Activated CD8-positive, alpha-beta memory T cell treated with anti-CD3 and anti-CD28 coated beads, Interleukin-2, amount 50 U/mL, for 24 hours (primary cell): ENCODE data around the gene SAA4.
"Not testable (repeated sequence)": the region's sequence is repeated elsewhere in the genome, so short reads cannot be mapped to it uniquely, and the experiment has no call there.

Source experiments
- DNase-seq: peaks from one replicate; pipeline ENCODE4 v3.0.0-alpha.2; 2020; ENCODE audit errors: extremely low read depth

The SAA4 gene

DNA sequence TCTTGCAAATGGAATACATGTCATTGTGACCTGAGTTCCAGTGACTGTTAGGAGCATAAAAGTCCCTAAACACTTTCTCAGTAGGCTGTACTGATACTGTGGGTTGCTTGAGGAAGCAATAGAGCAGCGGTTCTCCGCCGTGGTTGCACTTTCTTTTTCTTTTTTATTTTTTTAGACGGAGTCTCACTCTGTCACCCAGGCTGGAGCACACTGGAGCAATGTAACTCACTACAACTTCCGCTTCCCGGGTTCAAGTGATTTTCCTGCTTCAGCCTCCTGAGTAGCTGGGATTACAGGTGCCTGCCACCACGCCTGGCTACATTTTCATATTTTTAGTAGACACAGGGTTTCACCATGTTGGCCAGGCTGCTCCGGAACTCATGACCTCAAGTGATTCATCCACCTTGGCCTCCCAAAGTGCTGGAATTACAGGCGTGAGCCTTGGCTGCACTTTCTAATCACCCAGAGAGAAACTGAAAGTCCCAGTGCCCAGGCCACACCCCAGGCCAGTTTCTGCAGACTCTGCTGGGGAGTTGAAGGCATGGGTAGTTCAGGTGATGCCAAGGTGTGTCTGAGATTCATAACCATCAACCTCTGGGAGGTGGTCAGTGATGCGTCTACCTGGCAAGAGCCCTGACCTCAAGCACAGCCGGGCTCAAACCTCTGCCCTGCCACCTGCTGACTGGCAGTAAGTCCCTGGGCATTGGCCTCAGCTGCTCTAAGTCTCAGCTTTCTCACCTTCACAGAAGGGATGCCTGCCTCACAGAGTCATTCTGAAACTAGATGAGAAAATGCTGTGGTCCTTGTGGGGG is 10.0 kb upstream of the SAA4 start:
- not testable (repeated sequence) for DNase-seq

DNA sequence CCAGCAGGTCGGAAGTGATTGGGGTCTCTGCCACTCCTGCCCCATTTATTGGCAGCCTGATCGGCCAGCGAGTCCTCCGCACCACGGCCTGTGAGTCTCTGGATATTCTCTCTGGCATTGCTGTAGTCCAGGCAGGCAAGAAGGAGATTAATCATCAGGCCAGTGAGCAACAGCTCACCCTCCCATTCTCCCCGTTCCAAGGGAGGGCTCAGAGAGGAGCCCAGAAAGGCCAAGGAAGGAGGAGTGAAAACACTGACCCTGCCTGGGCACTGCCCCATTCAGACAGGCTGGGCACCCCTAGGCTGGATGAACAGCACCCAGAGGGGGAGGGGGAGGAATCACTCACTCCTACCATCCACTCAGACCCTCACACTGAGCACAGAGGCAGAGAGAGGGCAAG is 8.8 kb upstream of the SAA4 start:
- DNase-seq = no peak

DNA sequence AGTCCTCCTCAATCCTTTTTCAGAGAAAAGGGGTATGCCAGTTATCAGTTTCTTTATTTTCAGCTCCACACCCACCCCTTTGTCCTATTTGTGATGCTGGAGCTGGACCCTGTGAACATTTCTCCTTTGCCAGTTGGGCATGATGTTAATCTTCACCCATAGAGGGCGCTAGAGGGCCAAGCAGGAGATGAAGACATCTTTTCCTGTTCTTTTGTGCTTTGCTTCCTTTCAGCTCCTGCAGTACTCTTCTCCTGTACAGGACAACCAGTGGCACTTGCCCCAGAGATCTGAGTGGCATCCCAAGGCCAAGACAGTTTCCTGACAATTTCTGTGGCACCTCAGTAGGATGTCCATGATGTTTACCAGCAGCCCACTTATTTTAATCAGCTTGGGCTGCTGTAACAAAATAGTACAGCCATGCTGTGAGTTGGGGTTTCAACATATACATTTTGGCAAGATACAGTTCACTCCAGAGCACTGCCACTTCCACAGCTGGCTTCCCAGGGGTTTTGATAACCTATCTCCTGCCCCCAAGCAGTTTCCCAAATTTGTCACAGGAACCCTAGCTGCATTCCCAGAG is 7.3 kb upstream of the SAA4 start:
- no peak for DNase-seq

DNA sequence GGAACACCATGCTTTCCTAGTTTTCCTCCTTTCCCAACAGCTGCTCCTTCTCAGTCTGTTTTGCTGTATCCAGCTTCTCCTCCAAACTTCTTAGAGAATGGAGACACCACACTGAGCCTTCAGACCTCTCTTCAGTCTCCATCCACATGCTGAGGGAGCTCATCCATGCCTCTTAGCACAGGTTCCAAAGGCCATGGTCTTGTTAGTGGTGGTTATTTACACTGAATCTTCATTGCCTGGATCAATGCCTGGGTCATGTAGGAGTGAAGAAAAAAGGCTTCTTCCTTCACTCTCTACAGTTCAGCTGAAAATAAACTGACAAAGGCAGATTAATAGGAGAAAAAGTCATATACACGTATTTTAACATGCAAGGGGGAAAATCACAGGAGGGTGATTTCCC is 3.1 kb upstream of the SAA4 start:
- no peak for DNase-seq

DNA sequence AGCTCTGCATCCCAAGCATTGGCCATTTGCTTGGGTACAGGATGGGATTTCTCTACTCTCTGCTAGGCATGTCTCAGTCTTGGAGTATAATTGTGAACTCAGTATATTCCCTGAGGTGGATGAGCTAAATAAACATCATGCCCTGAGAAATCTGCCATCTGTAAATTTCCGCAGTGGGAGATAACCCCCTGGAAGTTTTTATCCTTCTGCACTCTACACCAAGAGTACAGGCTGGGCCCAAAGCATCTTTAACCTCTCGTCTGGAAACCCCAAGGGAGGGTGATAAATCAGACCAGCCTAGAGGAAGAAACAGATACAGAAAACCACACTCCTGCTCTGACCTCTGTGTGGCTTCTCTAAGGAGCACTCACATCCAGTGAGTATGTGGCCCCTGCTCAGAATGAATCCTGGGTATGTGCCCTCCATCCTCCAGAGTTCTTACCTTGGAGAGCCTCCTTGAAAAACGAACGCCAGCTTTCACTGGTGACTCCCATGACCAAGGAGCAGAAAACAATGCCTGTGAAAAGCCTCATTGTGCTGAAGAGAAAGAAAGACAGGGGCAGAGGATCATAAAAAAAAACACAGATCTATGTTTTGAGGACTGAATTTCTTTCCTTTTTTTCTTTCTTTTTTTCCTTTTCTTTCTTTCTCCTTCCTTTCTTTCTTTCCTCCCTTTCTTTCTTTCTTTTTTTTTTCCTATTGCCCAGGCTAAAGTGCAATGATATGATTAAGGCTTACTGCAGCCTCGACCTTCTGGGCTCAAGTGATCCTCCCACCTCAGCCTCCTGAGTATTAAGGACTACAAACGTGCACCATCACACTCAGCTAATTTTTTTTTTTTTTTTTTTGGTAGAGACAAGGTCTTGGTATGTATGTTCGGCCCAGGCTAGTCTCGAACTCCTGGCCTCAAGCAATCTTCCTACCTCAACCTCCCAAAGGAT is 938 bp downstream of the SAA4 start:
- no peak for DNase-seq

DNA sequence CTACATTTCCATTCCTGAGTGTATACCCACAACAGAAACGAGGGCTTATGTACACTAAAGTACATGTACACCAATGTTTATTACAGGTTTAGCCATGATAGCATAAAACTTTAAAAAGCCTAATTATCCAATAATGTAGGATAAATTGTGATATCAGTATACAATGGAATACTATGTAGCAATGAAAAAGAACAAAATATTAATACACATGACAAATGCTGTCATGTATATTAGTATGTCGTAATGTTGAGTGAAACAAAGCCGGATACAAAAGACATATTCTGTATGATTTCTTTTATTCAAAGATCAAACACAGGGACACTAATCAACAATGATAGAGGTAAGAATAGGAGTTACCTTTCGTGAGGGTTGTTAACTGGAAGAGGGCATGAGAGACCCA is 2.7 kb downstream of the SAA4 start:
- no peak for DNase-seq

DNA sequence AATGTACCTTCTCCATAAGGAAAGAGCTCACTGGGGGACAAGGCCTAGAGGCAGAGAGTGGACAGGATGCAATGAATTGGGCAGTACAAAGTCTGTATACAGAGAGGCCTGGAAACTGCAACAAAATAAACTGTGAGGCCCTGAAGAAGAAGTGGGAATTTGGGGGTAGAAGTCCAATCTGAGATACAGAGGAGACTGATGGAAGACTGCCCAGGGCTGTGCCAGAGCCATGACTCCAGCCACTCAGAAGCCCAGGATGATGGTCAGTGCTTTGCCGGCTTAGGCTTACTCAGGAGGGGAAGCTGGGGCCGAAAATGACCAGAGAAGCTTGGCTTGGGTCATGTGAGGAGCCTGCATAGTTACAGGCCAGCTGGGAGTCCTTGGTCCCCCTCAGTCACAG is 5.7 kb downstream of the SAA4 start:
- no peak for DNase-seq

DNA sequence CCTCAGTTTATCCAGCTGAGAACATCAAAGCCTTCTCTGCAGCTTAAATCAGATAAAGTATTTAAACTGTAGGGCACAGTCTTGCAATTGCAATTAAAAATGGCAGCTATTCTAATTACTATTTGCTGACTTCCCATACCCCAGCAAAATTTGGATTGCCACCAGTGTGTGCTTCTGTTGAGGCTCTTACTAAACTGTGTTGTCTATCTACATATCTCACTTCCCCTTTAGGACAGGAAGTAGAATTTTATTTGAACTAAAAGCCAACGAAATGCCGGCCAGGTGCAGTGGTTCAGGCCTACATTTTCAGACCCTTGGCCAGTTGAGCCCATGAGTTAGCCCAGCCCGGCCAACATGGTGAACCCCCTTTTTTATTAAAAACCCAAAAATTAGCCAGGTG is 7.1 kb downstream of the SAA4 start:
- no peak for DNase-seq

DNA sequence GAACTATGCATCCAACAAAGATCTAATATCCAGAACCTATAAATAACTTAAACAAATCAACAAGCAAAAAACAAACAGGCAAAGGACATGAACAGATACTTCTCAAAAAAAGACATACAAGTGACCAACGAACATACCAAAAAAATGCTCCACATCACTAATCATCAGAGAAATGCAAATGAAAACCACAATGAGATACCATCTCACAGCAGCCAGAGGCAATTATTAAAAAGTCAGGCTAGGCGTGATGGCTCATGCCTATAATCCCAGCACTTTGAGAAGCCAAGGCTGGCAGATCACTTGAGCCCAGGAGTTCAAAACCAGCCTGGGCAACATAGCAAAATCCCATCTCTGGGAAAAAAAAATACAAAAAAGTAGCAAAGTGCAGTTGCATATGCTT is 10.7 kb downstream of the SAA4 start:
- no peak for DNase-seq

DNA sequence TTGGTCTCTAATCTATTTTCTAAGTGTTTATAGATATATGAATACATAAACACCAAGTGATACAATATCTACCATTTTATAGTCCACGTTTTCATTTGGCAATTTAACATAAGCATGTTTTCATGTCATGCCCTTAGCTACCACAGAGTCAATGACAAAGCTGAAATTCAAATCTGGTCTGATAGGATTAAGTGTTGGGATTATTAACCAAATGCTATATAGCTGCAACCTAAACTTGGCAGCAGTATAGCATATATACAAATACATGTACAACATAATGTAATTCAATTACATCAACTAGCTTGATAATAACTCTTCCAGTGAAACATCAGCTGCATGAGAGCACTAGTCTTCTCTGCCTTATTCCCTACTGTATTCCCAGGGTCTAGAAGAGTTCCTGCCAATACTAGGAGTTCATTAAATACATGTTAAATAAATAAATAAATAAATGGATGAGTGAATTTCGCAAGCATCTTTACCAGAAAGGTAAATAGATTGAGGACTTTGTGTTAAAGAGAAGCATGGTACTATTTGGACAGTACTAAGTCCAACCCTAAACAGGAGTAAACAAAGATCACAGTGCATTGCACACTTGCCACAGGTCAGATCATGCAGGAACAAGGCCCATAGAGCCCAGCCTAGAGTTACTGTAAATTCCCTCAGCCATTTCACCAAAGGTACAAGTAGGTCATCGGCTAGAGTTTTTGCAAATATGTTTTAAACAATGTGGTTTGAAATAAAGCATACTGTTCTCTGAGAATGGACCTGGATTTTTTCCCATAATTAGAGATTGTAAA is 12.8 kb downstream of the SAA4 start:
- no peak for DNase-seq

DNA sequence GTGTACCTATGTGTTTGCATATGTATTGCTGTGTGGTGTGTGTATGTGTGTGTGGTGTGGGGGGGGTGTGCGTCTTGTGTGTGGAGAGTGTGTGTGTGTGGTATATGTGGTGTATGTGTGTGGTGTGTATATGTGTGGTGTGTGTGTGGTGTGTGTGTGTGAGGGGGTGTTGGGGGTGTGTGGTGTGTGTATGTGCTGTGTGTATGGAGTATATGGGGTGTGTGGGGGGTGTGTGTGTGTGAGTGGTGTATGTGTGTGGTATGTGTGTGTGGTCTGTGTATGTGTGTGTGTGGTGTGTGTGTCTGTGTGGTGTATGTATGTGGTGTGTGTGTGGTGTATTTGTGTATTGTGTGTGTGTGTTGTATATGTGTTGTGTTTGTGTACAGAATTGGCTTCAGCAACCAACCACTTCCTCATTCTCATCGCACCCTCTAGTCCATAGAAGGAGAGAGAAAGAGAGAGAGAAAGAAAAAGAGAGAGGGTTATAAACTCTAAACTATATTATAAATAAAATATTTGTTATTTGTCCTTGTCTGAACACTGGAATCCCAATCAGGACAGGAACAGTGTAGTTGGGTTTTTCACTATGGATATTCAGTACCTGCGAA is 13.7 kb downstream of the SAA4 start:
- DNase-seq = no peak

DNA sequence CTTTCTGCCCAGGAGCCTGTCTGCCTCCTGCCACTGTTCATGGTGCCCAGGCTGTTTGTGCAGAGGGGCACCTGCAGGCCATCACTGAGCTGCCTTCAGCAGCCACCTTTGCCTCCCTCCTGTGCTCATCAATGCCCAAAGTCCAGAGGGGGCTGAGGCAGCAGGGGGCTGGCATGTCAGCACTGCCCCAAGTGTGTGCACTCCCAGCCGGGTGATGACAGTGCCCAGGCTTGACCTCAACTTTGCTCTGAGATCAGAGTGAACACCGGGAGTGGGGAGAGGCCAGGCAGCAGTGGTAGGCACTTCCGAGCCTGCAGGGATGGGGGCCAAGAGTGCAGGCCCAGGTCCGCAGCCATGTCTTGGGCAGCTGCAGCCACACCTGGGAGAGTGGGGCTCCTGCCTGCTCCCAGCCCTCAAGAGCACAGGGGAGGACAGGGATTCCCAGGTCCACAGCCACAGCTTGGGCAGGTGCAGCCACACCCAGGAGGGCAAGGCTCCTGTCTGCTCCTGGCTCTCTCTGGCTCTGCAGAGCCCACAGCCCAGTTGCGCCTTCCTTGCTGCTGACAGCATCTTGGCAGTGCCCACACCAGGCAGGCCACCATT is 15.2 kb downstream of the SAA4 start:
- no peak for DNase-seq

DNA sequence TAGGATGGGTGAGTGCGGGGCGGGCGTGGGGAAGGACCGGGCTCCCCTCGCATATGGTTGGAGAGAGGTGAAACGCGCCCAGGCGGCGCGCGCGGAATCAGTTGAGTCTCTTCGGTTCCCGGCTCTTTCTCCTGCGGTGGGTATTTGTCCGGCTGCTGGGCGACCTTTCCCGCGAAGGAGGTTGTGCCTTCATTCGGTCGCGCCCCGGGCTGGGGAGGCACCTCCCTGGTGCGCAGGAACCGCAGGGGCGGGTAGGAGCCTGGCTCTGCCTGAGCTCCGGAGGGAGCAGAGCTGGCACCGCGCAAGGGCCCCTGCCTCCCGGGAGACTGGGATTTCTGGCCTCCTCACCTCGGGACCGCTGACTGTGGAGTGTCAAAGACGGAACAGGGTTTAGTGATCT is 27.5 kb downstream of the SAA4 start:
- DNase-seq = no peak

DNA sequence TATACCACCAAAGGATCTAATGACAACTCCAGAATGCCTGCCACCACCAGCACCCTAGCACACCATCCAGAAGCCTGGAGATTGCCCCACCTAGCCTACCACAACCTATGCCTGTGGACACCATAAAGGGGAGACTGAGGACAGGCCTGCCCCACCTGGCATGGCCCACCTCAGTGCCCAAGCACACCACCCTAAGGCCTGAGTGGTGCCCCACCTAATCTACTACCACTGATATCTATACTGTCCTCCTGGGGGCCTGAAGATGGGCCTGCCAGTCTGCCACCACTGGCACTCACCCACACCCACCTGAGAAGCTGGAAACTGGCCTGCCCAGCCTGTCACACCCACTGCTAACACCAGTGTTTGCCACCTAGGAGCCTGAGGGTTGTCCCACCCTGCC is 31.8 kb downstream of the SAA4 start:
- no peak for DNase-seq

DNA sequence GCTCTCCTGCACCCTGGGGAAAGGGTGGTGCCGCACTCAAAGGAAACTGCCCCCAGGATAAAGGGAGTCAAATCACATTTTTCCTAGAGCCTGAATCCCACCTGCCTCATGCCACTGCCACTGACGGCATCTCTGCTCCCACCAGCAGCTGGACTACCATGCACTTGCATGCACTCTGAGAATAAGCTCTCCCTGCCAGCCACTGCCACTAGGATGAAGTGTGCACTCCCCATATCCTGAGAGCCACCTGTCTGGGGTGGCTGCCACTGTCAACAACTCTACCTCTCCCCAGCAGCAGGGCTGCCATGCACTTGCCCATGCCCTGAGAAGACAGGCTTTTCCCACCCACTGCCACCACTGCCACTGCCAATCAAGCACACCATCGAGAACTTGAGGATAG is 32.4 kb downstream of the SAA4 start:
- no peak for DNase-seq

DNA sequence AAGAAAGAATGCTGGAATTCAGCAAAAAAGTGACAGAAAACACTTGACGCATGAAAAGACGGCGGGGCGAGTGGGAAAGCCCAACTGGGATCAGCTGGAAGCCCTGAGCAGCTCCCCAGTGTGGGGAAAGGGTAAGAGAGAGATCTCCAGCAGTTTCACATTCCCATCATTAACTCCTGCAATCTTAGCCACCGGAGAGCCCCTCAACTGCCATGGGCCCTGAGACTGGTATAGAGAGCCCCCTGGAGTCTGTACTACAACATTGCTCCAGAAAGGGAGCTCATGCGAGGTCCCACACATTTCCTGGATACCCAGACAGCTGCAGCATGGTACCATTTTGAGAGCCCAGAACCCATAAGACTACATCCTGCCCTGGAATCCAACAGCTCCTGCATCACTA is 32.9 kb downstream of the SAA4 start:
- DNase-seq = no peak

DNA sequence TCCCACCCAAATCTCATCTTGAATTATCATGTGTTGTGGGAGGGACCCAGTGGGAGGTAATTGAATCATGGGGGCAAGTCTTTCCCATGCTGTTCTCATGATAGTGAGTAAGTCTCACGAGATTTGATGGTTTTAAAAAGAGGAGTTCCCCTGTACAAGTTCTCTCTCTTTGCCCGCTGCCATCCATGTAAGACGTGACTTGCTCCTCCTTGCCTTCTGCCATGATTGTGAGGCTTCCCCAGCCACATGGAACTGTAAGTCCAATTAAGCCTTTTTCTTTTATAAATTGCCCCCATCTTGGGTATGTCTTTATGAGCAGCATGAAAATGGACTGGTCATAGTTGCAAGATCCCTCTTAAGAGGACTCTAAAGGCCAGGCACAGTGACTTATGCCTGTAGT is 38.9 kb downstream of the SAA4 start:
- DNase-seq = not testable (repeated sequence)

DNA sequence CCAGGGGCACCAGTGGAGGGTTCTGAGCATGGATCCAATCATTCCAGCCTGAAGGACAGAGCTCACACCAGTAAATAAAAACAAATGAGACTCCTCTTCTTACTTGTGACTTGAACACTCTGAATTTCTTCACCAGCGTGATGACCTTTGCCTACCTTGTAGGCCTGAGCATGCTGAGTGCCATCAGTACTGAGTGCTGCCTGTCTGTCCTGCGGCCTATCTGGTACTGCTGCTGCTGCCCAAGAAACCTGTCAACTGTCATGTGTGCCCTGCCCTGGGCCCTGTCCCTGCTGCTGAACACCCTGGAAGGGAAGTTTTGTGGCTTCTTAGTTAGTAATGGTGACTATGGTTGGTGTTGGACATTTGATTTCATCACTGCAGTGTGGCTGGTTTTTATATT is 40.1 kb downstream of the SAA4 start:
- no peak for DNase-seq

DNA sequence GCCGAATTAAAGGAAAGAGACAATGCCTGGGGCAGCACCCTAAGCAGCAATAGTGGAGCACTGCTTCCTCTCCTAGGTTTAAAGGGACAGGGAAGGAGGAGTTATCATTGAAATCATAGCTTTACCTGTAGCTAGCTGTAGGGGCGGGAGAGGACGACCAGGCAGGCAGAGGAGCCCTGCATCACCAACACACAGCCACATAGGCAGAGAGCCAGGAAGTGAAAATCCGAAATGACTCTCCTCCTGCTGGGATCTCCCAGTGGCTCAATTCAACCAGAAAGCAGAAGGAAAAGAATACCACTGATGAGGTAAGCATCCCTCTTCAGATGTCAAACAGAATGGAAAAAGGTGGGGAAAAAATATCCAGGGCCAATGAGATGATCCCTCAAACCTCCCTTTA is 43.6 kb downstream of the SAA4 start:
- no peak for DNase-seq

DNA sequence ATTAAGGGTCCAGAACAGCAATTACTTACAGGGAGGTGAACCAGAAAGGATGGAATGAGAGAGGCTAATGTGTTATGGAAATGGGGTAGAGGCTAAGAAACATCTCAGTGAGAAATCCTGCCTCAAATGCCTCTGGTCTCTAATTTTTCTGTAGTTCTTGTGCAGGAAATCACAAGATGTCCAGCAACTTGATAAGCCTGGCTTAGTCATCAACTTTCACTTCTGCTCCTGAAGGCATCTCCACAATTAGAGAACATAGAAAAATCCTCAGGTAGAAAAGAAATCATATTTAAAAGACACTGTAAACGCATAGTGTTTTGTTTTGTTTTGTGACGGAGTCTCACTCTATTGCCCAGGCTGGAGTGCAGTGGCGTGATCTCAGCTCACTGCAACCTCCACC is 45.2 kb downstream of the SAA4 start:
- DNase-seq = no peak
